GM12801 (cell line): ENCODE measurements around the gene TBL3.

ENCODE experiments used
- TF ChIP-seq, protein P1 (sequence below): IDR thresholded peaks from one replicate; pipeline ENCODE4 v1.5.1; 2011; ENCODE audit warnings: control low read depth; ENCODE audit not compliant: insufficient read length; ENCODE audit errors: extremely low read depth

TBL3 gene

DNA sequence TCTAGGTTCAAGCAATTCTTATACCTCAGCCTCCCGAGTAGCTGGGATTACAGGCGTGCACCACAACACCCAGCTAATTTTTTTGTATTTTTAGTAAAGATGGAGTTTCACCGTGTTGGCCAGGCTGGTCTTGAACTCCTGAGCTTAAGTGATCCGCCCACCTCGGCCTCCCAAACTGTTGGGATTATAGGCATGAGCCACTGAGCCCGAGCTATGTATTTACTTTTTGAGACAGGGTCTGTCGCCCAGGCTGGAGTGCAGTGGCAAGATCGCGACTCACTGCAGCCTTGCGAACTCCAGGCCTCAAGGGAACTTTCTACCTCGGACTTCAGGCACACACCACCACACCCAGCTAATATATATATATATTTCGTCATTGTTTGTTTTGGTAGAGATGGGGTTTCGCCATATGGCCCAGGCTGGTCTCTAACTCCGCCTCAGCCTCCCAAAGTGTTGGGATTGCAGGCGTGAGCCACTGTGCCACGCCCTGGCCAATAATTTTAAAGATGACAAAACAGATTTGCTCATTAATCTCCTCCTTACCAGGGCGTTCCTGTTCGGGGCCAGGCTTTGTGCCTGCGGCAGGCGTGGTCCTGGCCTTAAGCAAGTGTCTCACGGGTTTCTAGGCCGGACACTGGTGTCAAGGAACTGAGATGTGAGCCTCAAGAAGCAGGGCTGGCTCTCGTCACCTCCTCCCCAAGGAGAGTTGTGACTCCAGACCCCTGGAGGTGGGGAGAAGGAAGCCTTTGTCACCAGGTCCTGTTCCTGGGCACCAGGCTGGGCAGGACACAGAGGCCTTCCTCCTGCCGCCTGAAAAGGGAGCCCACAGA is 43.5 kb downstream of the TBL3 start:
- TF ChIP-seq, protein P1, sequence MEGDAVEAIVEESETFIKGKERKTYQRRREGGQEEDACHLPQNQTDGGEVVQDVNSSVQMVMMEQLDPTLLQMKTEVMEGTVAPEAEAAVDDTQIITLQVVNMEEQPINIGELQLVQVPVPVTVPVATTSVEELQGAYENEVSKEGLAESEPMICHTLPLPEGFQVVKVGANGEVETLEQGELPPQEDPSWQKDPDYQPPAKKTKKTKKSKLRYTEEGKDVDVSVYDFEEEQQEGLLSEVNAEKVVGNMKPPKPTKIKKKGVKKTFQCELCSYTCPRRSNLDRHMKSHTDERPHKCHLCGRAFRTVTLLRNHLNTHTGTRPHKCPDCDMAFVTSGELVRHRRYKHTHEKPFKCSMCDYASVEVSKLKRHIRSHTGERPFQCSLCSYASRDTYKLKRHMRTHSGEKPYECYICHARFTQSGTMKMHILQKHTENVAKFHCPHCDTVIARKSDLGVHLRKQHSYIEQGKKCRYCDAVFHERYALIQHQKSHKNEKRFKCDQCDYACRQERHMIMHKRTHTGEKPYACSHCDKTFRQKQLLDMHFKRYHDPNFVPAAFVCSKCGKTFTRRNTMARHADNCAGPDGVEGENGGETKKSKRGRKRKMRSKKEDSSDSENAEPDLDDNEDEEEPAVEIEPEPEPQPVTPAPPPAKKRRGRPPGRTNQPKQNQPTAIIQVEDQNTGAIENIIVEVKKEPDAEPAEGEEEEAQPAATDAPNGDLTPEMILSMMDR: no peak

DNA sequence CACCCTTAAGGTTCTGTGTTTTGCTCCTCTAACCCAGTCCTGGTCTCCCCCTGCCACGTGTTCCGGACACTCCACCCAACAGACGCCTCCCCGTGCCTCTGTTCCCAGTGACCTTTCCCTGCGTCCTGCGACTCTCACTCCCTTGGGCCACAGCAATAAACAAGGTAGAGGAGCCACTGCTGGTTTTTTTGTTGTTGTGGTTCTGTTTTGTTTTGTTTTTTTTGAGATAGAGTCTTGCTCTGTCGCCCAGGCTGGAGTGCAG is 44.0 kb downstream of the TBL3 start:
- TF ChIP-seq, protein P1: no peak

DNA sequence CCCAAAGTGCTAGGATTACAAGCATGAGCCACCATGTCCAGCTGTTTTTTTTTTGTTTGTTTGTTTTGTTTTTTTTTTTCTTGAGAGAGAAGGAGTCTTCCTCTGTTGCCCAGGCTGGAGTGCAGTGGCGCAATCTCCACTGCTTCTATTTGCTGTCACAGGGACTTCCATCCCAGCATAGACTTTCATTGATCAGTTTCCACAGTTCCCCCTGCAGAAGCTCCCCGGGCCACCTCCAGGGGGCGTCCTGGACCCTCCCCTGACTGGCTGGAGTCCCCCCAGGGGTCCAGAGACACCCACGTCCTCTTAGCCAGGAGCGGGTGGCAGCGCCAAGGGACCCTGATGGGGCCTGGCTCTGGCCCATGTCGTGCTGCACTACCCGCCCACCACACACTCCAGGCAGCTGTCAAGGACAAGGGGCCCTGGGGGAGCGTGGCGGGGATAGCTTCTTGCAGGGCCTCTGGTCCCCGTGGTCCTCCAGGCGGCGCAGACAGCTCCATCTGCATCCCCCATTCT is 44.6 kb downstream of the TBL3 start:
- TF ChIP-seq, protein P1: no peak

DNA sequence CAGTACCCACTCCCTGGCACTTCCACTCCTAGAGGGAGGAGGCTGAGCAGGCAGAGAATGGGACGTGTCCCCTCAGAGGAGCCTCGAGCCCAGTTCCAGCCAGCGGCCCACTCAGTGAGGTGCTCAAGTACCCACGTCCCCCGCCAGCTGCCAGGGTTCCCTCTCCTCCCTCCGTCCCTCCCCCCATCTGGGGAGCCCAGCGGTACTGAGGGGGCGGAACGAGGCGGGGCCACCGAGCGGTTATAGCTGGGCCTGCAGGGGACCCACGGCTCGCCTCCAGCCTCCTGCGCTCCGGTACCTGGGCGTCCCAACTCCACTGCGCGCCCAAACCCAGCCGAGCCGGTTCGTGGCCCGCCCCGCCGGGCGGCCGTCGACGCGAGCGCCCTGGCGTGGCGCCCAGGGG is 47.7 kb downstream of the TBL3 start, which contains the start of gene NPW:
Gene NPW (plus strand): TSS at position 268 of the 403 bp plus-strand sequence.
- TF ChIP-seq, protein P1: no peak

DNA sequence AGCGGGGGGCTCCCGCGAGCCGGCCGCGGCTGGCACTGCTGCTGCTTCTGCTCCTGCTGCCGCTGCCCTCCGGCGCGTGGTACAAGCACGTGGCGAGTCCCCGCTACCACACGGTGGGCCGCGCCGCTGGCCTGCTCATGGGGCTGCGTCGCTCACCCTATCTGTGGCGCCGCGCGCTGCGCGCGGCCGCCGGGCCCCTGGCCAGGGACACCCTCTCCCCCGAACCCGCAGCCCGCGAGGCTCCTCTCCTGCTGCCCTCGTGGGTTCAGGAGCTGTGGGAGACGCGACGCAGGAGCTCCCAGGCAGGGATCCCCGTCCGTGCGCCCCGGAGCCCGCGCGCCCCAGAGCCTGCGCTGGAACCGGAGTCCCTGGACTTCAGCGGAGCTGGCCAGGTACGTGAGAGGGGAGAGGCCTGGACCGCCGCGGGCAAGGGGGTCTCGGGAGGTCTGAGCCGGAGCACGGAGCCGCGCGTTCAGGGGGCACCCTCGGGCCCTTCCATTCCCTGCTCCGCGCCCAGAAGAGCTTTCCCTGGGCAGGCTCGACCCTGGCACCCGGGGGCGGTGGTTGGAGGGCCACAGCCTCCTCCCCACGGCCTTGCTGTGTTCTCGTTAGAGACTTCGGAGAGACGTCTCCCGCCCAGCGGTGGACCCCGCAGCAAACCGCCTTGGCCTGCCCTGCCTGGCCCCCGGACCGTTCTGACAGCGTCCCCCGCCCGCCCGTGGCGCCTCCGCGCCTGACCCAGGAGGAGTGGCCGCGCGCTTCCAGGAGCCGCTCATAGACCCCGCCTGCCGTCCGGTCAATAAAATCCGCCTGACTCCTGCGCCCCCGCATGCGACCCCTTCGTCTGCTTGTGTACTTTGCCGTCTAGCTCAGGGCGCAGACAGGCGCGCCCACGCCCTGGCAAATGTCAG is 48.3 kb downstream of the TBL3 start:
- TF ChIP-seq, protein P1: no peak

DNA sequence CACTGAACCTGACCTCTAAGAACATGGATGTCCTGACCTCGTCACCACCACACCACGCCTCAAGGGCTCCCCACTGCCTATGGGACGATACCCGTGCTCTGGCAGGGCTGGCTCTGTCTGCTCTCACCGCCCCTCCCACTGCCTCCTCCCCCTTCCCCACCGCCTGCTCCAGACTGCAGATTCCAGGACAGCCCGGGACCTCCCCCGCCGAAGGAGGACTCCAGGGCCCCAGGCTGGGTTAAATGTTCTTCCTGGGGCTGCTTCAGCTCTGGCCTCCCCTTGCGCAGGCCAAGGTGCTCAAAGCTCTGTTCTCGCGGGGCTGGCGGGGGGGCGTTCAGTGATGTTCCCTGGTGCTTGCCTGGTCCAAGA is 50.9 kb downstream of the TBL3 start:
- TF ChIP-seq, protein P1: no peak

DNA sequence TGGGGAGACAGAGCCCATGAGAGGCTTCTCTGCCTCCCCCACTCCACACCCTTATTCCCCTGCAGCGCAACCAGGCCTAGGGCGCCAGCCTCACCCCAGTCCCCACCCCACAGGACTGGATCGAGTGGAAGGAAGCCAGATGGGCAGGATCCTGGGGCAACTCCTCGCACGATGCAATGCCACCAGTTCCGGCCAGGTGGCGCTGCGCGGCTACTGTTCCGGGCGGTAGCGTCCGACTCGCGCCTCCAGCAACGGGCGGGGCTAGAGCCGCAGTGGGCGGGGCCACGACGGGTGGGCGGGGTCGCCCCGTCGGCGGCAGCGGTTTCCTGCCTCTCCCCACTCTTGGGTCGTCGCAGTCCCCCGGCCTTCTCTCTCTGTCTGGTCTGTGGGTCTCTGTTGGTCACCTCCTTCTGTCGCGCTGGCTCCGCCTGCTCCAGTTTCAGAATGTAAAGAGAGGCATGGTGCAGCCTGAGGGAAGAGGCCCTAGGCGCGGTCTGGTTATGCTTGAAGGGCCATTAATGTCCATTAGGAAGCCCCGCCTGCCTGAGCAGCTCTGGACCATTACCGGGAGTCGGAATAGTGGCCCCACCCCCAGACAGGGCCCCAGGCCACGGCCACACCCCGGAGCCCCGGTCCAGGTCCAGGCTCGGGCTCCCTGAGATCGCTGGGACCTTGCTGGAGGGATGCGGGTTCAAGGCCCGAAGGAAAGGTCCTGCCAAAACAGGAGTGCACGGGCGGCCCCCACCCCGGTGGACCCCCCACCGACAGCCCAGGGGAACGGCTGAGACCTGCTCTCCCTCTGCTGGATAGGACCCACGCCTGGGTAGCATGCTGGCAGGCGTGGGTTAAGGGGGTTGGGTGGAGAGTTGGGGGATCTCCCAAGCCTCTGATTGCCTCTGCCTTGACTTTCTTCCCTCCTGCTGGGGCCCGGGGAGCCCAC is 51.5 kb downstream of the TBL3 start:
- TF ChIP-seq, protein P1: no peak
